ENCODE measurements around the gene C2CD4D. TPM values are rescaled to one million over a fixed set of nuclear protein-coding genes. Genes with fewer than 3 reads are reported as not detected.
A peak's percentile ranks its signal among the peaks of the same experiment; 100 is the strongest.

The C2CD4D gene
- total and polyA plus RNA-seq, 9 donors = 0.04 to 1.0 (median 0.12) TPM; not detected in 4

GRCh38 chr1:151840421-151840820, 801 bp upstream of the C2CD4D start:
- H3K27ac ChIP-seq = no peak overlapping the region
- no peak for TF ChIP-seq CTCF (IDR thresholded peaks at IDR 0.05)
- TF ChIP-seq EP300 (IDR thresholded peaks at IDR 0.05) = no peak
- no peak for TF ChIP-seq POLR2A (IDR thresholded peaks at IDR 0.05)
- H3K9me3 ChIP-seq = no peaks in the 10 kb centered on the region
- DNase-seq = no peak
- H3K4me3 ChIP-seq = no peak overlapping the region
- intact Hi-C loops (cut with DNase I) = no loop called here
- no peaks in the 10 kb centered on the region for H3K4me1 ChIP-seq (ENCODE audit: insufficient read depth)
- H3K27me3 ChIP-seq = no peaks in the 10 kb centered on the region
- no peaks in the 10 kb centered on the region for H3K36me3 ChIP-seq

DNA sequence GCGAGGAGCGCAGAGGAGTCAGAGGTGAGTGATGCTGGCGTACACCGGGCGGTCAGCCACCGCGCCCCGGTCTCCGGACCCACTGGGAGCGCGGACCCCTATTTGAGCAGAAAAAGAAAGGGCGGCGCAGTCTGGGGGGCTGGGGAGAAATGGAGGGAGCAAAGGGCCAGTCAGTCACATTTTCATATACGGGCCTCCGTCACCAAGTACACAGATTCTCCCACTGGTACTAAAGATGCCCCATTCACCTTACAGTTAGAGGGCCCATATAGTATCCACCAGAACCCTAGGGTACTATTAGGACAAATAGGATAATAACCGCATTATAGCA, 573 bp downstream of the C2CD4D start:
- no peaks in the 10 kb centered on the region for H3K27me3 ChIP-seq
- H3K27ac ChIP-seq = no peak overlapping the region
- no peak overlapping the region for H3K4me3 ChIP-seq
- TF ChIP-seq EP300 (IDR thresholded peaks at IDR 0.05) = no peak
- TF ChIP-seq CTCF (IDR thresholded peaks at IDR 0.05) = no peak
- no peak for TF ChIP-seq POLR2A (IDR thresholded peaks at IDR 0.05)
- 36 to 69% (median 57%) methylated on average over 16 of the region's 16 CpGs for WGBS, 3 donors
- no peaks in the 10 kb centered on the region for H3K9me3 ChIP-seq
- no peak for DNase-seq
- H3K4me1 ChIP-seq (ENCODE audit: insufficient read depth) = no peaks in the 10 kb centered on the region
- intact Hi-C loops (cut with DNase I) = no loop called here
- H3K36me3 ChIP-seq = no peaks in the 10 kb centered on the region

- no peaks in the 10 kb centered on the region for H3K27me3 ChIP-seq
- intact Hi-C loops (cut with DNase I) = no loop called here
- no peak overlapping the region for H3K27ac ChIP-seq
- H3K9me3 ChIP-seq = no peaks in the 10 kb centered on the region
- TF ChIP-seq CTCF (IDR thresholded peaks at IDR 0.05) = no peak
- H3K4me3 ChIP-seq = peak overlapping the region; percentile 13
- no peaks in the 10 kb centered on the region for H3K36me3 ChIP-seq
- WGBS, 3 donors = 8 to 12% (median 10%) methylated on average over 94 to 117 of the region's 117 CpGs
- H3K4me1 ChIP-seq (ENCODE audit: insufficient read depth) = no peaks in the 10 kb centered on the region
- peak in 1 of 5 donors; percentile 59 for DNase-seq
Observed at GRCh38 chr1:151838222-151839081, 1.2 kb downstream of the C2CD4D start.

DNA sequence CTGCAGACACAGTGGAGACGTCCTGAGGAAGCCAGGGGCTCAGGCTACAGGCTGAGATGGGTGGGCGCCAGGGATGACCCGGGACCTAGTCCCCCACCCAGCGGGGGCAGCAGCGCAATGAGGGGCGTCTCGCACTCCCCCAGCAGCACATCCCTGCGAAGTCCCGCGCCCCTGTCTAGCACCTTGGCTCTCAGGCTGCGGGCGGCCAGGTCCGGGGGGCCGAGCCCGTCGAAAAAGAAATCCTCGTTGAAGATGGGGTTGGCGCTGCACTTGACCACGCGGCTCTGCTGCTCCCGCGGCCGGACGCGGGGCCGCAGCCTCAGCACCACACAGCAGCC, 1.8 kb downstream of the C2CD4D start:
- no peak for DNase-seq
- Histone ChIP-seq H3K4me1 (ENCODE audit: insufficient read depth) (no peaks in the 10 kb centered on the region), H3K9me3 (no peaks in the 10 kb centered on the region), H3K36me3 (no peaks in the 10 kb centered on the region), H3K27ac (no peak overlapping the region), H3K27me3 (no peaks in the 10 kb centered on the region), H3K4me3 (peak overlapping the region; percentile 13)
- intact Hi-C loops (cut with DNase I) = no loop called here
- TF ChIP-seq POLR2A (IDR thresholded peaks at IDR 0.05) = no peak
- no peak for TF ChIP-seq EP300 (IDR thresholded peaks at IDR 0.05)
- TF ChIP-seq CTCF (IDR thresholded peaks at IDR 0.05) = no peak
- WGBS, 3 donors = 14 to 22% (median 16%) methylated on average over 20 to 26 of the region's 26 CpGs
